Measurements from ENCODE around the gene SMIM24.

Gene SMIM24

GRCh38 chr19:3496392-3497273 lies 16.3 kb upstream of the SMIM24 start:
- no peak for DNase-seq

GRCh38 chr19:3494559-3494958 lies 14.2 kb upstream of the SMIM24 start:
- no peak for DNase-seq

- DNase-seq = no peak
Measured at GRCh38 chr19:3494051-3494450, 13.7 kb upstream of the SMIM24 start.

- no peak for DNase-seq
Measured at GRCh38 chr19:3493651-3494050, 13.3 kb upstream of the SMIM24 start.

GRCh38 chr19:3492919-3493318 lies 12.6 kb upstream of the SMIM24 start:
- DNase-seq = no peak

GRCh38 chr19:3492131-3492839 lies 12.0 kb upstream of the SMIM24 start:
- no peak for DNase-seq

GRCh38 chr19:3491396-3492119 lies 11.2 kb upstream of the SMIM24 start:
- no peak for DNase-seq

- DNase-seq = no peak
Measured at GRCh38 chr19:3483226-3483628, 2.9 kb upstream of the SMIM24 start, which contains the start of gene SMIM44. Gene SMIM44, minus strand, starts transcription at chr19:3483441. Its CDS starts 38 bp downstream, at chr19:3483403.

- no peak for DNase-seq
Measured at GRCh38 chr19:3482507-3483225, 2.3 kb upstream of the SMIM24 start.

- DNase-seq = no peak
Measured at GRCh38 chr19:3481241-3482090, 1.1 kb upstream of the SMIM24 start.

- DNase-seq = no peak
Measured at GRCh38 chr19:3479834-3480215, 500 bp downstream of the SMIM24 start.

- no peak for DNase-seq
Measured at GRCh38 chr19:3479177-3479833, 1.0 kb downstream of the SMIM24 start.

GRCh38 chr19:3478409-3479176 lies 1.7 kb downstream of the SMIM24 start:
- no peak for DNase-seq

- no peak for DNase-seq
Measured at GRCh38 chr19:3477951-3478350, 2.4 kb downstream of the SMIM24 start.

GRCh38 chr19:3477506-3477905 lies 2.8 kb downstream of the SMIM24 start:
- no peak for DNase-seq

- DNase-seq = no peak
Measured at GRCh38 chr19:3476830-3477229, 3.5 kb downstream of the SMIM24 start.

- no peak for DNase-seq
Measured at GRCh38 chr19:3475449-3475848, 4.9 kb downstream of the SMIM24 start.

- DNase-seq = no peak
Measured at GRCh38 chr19:3474614-3475013, 5.7 kb downstream of the SMIM24 start.

- DNase-seq = no peak
Measured at GRCh38 chr19:3474010-3474409, 6.3 kb downstream of the SMIM24 start.

- peak; percentile 50 for DNase-seq
Measured at GRCh38 chr19:3471954-3472655, 8.2 kb downstream of the SMIM24 start.

Measured in retina (tissue), 1 donor.